IPS-NIHi7 (cell line): ENCODE measurements around the gene TLR4.

Experiments used
- DNase-seq: peaks from one replicate; pipeline ENCODE4 v3.0.0; 2012; ENCODE audit warnings: mixed read lengths; ENCODE audit errors: extremely low spot score

Gene TLR4

DNA sequence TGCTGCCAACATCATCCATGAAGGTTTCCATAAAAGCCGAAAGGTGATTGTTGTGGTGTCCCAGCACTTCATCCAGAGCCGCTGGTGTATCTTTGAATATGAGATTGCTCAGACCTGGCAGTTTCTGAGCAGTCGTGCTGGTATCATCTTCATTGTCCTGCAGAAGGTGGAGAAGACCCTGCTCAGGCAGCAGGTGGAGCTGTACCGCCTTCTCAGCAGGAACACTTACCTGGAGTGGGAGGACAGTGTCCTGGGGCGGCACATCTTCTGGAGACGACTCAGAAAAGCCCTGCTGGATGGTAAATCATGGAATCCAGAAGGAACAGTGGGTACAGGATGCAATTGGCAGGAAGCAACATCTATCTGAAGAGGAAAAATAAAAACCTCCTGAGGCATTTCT is 10.1 kb downstream of the TLR4 start:
- DNase-seq = peak; percentile 45

DNA sequence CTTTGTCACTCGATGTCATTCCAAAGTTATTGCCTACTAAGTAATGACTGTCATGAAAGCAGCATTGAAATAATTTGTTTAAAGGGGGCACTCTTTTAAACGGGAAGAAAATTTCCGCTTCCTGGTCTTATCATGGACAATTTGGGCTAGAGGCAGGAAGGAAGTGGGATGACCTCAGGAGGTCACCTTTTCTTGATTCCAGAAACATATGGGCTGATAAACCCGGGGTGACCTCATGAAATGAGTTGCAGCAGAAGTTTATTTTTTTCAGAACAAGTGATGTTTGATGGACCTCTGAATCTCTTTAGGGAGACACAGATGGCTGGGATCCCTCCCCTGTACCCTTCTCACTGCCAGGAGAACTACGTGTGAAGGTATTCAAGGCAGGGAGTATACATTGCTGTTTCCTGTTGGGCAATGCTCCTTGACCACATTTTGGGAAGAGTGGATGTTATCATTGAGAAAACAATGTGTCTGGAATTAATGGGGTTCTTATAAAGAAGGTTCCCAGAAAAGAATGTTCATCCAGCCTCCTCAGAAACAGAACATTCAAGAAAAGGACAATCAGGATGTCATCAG is 11.3 kb downstream of the TLR4 start:
- no peak for DNase-seq

DNA sequence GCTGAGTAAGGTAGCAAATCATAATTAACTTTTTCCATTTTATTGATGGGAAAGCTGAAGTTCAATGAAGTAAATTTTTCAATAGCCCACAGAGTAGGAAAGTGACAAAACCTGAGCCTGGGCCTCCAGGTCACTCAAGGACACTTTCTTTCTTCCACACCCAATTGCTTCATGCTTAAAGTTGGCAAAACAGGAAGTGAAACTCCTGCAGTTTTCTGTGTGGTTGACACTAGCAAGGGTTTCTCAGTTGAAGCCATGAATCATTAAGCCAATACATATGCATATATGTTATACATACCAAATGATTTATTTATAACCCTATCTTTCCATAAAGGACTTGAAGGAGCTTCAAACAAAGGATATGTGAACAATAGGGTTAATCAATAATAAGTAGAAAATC is 13.9 kb downstream of the TLR4 start:
- DNase-seq = no peak

DNA sequence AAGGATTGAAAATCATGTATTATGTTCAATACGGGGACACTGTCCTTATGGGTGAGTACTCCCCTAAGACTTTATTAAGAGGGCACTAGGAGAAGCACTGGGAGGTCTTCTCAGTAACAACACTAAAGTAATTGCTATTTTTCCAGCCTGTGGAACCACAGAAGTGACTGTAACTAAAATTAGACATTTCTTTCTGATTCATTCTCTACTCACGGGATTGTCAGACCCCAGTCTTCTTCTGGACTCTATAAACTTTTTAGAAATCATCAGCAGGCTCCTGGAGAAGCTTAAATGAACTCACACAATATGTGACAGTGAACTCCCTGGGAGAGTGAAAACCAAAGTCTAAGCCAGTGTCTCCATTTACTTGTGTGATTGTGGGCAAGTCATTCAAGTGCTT is 14.5 kb downstream of the TLR4 start:
- DNase-seq = no peak

DNA sequence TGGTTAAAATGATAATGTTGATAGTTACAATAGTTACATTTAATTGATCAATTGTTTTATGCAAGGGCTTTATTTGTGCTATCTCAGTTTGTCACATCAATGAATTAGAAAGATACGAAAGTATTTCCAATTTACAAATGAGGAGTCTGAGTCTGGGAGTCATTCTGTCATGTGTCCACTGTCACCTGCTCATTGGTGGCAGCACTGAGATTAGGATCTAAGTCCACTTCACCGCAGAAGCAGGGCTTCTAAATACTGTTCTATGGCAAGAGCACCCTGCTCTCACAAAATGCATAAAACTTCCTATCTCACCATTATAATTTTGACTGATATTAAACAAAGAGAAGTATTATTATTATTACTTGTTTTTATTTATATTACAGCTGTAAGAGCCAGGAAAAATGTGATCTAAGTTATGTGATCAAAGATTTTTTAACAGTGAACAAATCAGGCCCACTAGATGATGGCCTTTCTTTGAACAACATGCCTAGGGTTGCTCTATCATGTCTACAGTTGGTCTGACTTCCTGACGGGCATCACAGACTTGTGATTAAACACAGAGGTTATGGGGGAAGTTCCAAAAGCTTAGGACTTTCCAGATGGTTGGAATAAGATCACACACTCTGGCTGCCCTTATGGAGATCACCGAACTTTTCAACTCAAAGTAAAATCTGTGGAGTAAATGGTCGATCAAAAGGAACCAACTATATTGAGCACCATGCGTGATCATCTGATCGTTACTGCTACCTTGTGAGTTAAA is 15.1 kb downstream of the TLR4 start:
- DNase-seq = no peak

DNA sequence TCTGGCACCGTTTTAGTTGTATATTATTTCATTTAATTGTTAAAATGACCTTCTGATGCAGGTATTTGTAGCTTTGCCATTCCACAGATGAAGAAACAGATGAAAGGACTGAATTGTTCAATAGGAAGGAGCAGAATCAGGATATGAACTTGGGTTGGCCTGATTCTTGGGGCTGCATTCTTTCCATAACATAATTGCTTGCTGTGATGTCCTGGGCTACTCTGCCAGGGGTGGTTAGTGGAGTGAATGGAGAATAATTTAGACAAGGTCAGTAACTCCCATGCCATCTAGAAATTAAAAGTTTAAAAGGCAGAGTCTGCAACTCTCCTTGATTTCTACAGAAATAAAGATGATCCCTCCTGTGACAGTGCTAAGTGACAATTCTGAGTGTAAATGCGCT is 15.9 kb downstream of the TLR4 start:
- DNase-seq = no peak

DNA sequence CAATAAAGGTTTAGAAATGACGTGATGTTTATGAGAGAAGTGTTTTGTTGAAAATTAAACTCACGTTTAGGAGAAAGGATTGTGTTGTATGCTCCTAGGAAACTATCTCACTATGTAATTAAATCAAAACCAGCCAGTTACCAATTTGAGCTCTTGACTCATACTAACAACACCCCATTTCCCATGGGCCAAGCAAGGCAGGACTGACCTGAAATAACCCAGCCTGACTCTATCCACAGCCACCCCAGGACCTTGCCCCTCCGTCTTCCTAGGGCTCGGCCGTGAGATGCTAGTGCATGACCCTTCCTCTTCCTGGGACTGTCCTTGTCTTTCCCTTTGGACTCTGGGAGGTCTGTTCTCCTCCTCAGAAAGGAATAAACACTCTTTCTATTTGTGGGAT is 16.4 kb downstream of the TLR4 start:
- no peak for DNase-seq

DNA sequence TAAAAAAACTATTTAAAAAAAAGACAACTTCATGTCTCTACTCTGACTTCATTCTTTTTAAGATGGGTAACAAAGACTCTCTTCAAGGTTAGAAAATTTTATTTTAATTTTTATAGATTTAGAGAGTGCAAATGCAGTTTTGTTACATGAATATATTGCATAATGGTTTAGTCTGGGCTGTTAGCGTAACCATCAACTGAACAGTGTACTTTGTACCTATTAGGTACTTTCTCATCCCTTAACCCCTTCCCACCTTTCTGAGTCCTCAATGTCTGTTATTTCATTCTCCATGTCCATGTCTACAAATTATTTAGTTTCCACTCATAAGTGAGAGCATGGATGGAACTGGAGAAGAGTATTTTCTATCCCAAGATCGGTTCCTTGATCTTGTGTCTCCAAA is 16.8 kb downstream of the TLR4 start:
- DNase-seq = no peak

DNA sequence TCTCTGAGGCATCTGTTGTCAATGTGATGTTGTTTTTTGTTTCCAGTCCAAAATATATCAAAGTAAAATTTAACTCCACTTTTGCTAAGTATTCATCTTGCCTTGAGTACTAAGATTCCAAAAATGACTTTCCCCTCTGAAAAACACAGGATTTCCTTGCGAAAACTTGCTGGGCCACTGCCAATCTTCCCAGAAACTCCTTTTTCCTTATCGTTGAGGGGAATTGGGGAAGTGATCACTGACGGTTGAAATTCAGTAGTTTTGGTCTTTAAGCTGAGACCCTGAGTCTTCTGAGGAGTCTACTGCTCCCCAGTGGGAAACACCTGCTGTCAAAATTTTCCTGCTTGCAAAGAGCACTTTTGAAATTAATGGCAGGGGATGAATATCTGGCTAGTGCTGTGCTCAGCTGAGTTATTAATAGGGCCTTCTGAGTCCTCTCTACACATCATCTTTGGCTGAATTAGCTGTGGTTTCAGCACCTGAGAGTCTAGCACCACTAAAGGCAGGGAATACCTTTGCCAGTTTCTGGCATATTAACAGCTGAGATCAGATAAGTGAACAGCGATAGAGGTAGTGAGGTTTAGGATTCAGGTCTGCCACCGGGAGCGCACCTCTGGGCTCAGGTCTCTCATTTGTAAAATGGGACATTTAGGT is 18.0 kb downstream of the TLR4 start:
- no peak for DNase-seq

DNA sequence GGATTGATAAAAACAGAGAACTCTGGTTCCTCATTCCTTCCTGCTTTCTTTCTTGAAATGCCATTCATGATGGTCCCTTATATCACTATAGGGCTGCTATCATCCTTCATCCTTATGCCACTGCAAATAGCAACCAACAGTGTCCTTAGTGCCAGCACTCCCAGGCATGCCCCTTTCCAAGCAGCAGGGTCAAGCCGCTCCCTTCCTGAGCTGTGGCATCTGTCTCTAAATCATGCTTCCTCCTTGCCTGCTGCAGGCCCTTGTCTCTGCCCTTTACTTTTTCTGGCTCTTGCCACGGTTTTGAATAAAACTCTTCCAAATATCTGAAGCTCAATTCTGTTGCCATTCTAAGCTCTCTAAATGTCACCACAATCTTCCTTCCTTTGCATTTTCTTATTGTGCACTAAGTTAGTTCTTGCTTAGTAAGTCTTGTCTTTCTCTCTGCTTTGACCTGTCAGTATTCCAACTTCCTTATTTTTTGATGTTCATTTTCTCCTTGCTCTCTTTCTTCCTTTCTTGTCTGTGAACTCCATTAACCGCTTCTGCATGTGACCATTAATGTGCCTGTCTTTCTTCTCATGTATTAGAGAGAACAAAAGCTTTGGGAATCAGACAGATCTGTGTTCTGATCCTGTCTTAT is 19.9 kb downstream of the TLR4 start:
- DNase-seq = no peak

DNA sequence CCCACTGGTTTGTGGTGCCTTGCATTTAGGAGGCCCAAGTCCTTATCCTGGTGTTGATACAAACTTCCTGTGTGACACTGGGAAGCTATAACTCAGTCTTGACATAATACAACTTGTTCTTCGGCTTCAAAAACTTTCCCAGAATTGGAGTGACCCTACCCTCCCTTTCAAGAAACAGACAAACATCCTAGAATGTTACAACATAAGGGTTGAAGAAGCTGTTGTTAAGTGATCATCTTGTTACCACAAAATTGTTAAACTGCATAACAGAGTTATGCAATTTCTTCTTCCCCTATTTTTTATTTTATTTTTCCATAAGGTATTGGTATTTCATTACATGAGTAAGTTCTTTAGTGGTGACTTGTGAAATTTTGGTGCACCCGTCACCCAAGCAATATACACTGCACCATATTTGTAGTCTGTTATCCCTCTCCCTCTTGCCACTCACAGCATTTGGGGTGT is 21.3 kb downstream of the TLR4 start:
- no peak for DNase-seq

DNA sequence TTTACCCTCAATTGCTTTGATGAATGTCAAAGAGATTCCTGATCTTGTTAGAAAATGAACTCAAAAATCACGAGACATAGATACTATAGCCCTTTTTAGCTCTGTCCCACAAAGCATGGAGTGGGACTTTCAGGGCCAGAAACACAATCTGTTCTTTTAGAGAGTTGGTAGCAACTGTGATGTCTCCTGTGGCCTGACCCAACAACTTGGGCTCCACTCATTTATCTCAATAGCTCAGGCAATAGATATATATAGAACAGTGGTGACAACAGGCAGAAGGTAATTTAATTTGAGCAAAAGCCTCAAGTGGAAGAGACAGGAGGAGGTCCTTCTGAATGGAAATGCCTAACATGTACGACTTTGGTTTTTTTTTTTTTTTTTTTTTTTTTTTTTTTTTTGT is 25.2 kb downstream of the TLR4 start:
- no peak for DNase-seq

DNA sequence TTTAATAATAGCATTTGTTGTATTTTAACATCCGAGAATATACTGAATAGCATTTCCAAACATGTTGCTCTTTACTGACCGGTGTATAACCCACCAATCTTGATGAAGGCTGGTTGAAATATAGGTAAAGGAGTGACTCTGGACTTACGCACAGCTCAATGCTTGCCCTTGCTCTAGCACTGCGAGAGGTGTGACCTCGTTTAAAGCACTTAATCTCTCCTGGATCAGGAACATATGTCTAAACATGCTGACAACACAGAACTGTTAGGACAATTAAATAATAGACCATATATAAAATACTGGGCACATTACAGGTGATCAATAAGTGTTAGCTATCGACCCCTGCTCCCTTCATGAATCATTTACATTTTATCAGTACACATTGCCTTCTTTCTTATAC is 28.3 kb downstream of the TLR4 start:
- DNase-seq = no peak

DNA sequence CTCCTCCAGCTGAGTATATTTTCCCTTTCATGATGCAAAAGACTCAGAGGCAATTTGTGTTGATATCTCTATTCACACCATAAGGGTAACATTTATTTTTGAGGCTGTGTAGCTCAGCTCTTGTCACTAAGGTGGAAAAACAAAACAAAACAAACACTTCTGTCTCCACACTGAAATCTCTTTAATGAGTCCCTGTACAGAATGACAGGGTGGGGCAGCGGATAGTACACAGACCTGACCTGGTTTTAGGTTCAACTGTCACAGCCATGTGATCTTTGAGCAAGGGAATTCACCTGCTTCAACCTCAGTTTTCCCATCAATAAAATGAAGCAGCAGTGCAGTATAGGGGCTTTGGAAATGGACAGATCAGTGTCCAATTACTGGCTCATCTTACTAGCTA is 29.3 kb downstream of the TLR4 start:
- DNase-seq = no peak

DNA sequence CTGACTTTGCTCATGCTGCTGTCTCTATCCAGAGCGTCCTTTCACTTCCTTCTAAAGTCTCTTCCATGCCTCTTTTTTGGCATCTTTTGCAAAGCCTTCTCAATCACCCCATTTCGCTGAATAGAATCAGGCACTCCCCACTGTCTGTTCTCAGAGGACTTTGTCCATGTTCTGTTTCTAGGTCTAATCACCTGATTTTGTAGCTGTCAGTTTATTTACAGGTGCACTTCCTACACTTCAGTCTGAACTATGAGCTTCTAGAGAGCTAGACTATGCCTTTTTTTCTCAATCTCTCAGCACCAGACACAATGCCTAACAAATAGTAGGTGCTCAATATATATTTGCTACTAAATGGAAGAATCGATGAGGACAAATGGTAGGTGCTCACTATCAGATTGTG is 29.9 kb downstream of the TLR4 start:
- no peak for DNase-seq

DNA sequence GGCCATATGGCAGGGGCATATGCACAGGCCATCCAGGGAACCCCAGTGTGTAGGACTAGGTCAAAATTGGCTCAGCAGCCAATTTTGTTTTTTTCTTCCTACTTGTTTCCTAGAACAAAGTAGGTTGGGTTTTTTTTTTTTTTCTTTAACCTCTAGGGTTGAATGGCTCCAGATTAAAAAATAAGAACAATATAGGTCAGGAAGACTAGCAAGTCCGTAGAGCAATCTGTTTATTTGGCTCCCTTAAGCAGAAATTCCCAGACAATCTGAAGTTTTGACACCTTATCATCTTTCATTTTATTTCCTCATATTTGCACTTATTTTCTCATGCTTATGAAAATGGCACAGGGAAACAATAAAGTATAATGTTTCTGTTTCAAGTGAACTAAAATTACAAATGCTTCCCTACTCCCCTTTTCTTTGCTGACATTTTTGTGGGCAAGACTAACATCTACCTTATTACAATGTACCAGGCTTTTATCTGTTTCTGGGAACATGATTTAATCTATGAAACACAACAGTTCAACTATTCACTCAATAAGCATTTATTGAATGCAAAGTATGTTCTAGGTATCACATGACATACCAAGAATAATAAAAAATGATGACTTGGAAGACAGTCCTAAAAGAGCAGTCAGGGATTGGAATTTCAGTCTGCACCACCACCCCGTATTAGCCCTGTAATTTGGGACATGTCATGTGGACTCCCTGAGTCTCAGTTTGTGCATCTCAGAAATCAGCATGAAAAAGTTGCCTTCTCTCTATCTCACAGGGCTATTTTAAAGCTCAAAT is 30.5 kb downstream of the TLR4 start:
- no peak for DNase-seq

DNA sequence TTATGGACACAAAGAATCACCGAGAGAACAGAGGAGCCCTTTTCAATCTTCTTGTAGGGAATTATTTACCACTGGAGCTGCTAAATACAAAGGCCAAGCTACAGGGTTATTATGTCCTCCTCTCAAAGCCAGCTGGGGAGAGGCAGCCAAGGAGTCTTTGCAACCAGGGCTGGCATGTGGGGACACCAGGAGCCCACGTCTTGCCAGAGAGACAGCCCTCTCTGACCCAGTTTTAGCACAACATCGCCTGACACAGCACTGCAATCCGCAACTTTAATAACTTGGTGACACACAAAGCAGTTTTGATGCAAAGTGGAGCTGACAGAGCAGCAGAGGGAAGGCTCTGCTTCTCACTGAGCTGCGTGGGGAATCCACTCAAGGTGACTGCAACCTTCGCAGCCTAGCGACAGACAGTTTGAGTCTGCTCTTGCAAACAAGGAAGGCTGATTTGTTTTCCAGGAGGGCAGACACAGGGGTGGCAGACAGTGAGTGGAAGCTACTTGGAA is 33.6 kb downstream of the TLR4 start:
- no peak for DNase-seq

DNA sequence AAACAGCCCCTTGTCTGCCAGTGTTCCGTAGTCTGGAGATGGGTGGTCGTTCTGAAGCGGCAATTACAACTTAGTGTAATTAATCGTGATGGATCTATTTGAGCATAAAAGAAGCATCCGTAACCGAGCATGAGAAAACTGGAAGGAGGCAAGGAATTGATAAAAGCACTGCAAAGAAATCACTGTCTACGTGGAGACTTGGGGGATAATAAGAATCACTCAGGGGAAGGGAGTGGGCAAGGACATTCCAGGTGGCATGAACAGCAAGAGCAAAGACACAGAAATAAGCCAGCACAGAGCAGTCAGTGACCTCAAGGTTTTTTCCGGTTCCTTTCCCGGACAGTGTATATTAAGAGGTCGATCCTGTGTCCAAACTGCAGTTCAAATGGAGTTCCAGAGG is 35.0 kb downstream of the TLR4 start:
- DNase-seq = no peak

DNA sequence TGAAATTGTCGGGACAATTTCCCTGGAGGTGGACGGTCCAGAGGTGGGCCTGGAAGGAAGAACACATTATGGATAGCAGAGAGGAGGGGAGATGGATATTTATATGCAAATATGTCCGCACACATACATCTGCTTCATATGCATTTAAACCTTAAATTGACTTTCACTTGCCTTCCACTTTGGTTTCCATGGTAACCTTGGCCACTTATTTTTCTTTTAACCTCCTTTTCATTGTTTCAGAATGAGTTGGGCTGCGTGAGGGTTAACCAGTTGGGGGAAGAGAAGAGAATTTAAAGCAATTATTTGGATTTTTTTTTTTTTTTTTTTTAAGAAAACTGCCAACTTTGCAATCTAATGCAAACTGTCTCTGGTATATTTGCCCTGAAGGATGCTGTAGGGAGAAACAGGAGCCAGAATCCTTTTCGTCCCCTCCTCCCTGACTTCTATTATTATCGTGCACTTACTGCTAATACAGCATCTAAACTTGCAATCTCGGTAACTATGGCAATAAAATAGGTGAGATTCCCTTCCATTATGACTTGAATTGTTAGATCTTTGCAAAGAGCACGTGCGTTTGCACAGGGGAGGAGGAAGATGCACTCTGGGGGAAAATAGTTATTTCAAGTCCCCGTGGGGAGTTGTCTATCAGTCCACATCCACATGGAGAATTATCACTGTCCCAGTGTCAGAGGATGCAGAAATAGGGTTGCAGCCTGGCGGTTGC is 35.6 kb downstream of the TLR4 start:
- no peak for DNase-seq

DNA sequence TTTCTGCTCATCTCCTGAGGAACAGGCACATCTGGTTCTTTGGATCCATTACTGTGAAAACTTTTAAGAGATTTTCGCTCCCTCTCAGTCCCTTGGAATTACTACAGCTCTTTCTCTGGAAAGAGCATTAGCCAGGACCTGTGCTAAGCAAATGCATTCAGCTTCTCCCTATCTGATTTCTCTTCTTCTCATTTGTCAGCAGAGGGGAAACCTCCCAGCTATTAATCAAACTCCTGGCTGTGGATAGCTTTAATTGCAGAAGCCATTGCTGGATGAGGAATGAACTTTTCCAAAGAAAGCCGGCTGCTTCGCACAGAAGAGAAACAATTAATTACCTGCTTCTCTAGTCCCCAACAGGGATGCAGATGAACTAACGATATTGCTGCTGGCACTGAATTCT is 37.9 kb downstream of the TLR4 start:
- no peak for DNase-seq

DNA sequence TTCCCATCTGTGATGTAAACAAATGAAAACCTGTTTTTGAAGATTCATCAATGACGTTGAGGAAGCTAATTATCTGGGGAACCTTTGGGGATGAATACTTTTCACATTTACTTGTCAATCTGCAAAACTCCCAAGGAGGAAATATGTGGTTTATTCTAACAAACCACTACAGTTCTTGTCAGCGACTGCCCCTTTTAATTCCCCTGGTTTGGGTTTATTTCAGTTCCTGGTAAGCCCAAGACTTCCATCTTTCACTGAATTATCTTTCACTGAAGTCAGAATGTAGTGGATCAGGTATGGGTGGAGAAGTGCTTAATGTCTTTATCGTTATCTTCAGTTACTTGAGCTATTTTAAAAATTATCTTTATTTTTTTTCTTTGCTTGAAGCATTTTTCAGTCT is 40.2 kb downstream of the TLR4 start:
- DNase-seq = no peak
